GM12875 (cell line): ENCODE measurements around the gene GABRQ.
"Not testable (repeated sequence)": the region's sequence is repeated elsewhere in the genome, so short reads cannot be mapped to it uniquely, and the experiment has no call there.

ENCODE experiments used
- H3K4me3 ChIP-seq: one replicate; pipeline ENCODE4 v1.5.1; 2011; ENCODE audit warnings: low read depth, low read length, control low read depth
- CTCF ChIP-seq: IDR thresholded peaks from 2 replicates; pipeline ENCODE4 v1.5.1; 2011; ENCODE audit warnings: low read depth, mild to moderate bottlenecking, control low read depth, inconsistent platforms, low read length, moderate library complexity, borderline replicate concordance; ENCODE audit not compliant: insufficient read depth

GABRQ gene

GRCh38 chrX:152656890-152657289 lies 19.2 kb downstream of the GABRQ start:
- no peak overlapping the region for H3K4me3 ChIP-seq

DNA sequence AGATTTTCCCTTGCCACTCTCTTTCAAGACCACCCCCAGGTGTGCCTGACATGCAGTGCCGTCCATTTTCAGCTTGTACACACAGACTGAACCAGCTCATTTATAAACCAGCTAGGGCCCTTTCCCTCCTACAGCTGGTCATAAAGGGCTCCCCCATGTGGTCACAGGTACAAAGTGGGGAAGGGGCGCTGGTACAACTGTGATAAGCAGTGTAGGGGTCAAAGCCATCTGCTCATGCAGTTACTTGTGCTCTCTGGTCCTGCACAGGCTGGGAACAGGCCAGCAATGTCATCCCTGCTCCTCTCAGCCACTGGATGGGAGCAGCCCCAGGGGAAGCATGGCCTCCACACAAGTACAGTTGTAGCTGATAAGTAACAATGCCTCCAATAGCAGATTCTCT lies 20.6 kb downstream of the GABRQ start:
- TF ChIP-seq CTCF = no peak
- no peak overlapping the region for H3K4me3 ChIP-seq

More at GRCh38 chrX:152656890-152657289, 19.2 kb downstream of the GABRQ start:
- no peak for TF ChIP-seq CTCF

GRCh38 chrX:152663086-152663485 lies 25.4 kb downstream of the GABRQ start:
- no peak for TF ChIP-seq CTCF
- H3K4me3 ChIP-seq = no peak overlapping the region

GRCh38 chrX:152674135-152674534 lies 36.4 kb downstream of the GABRQ start:
- no peak for TF ChIP-seq CTCF

GRCh38 chrX:152674652-152675051 lies 37.0 kb downstream of the GABRQ start:
- not testable (repeated sequence) for H3K4me3 ChIP-seq

More at GRCh38 chrX:152674135-152674534, 36.4 kb downstream of the GABRQ start:
- H3K4me3 ChIP-seq = no peak overlapping the region

- H3K4me3 ChIP-seq = not testable (repeated sequence)
Measured at GRCh38 chrX:152681012-152681411, 43.3 kb downstream of the GABRQ start.

DNA sequence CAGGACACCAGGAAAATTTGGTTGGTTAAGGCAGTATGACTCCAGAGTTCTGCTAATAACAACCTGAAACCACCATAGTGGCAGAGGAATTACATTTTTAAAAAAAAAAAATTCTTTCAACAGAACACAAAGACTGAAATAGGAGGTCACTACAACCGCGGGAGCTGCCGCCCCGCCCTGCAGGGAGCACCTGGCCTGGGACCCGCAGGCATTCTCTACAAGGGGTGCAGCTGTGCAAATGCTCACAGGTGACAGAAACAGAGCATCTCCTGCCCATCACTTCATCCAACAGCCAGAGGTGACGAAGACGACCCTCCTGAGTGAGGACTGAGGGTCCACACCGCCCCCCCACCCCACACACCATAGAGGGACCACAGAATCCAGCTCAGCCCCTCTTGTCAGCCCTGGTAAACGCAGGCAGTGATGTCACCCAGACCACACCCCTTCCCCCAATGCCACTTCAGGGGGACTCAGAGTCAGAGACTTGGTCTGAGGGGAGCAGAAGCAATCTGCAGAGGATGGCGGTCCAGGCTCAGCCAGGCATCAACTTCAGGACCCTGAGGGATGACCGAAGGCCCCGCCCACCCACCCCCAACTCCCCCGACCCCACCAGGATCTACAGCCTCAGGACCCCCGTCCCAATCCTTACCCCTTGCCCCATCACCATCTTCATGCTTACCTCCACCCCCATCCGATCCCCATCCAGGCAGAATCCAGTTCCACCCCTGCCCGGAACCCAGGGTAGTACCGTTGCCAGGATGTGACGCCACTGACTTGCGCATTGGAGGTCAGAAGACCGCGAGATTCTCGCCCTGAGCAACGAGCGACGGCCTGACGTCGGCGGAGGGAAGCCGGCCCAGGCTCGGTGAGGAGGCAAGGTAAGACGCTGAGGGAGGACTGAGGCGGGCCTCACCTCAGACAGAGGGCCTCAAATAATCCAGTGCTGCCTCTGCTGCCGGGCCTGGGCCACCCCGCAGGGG lies 60.5 kb downstream of the GABRQ start, which contains the start of gene MAGEA3:
MAGEA3 (plus strand) TSS at position 843 of the 980 bp plus-strand sequence. CDS start 2,039 bp downstream, outside the sequence.
- H3K4me3 ChIP-seq = not testable (repeated sequence)

DNA sequence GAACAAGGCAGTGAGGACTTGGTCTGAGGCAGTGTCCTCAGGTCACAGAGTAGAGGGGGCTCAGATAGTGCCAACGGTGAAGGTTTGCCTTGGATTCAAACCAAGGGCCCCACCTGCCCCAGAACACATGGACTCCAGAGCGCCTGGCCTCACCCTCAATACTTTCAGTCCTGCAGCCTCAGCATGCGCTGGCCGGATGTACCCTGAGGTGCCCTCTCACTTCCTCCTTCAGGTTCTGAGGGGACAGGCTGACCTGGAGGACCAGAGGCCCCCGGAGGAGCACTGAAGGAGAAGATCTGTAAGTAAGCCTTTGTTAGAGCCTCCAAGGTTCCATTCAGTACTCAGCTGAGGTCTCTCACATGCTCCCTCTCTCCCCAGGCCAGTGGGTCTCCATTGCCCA lies 62.7 kb downstream of the GABRQ start:
- H3K4me3 ChIP-seq = not testable (repeated sequence)

DNA sequence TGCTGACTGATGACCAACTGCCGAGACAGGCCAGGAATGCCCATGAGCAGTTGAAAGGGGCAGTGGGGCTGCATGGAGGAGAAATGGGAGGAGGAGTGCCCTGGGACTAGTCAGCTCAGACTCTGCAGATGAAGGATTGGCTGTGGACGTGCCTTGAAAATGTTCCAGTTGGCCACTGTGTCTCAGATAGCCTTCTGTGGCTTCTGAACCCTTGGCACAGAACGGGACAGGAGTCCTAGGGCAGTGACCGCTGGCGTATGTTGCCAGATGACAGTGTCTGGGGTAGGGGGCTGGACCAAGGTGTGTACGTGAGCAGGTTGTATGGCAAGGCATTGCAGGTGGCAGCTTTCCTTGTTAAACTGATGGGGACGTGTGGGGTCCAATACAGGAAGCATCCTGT lies 68.8 kb downstream of the GABRQ start:
- H3K4me3 ChIP-seq = not testable (repeated sequence)
